HepG2 (cell line): ENCODE results near the gene CHN2. TPM values are rescaled to one million over a fixed set of nuclear protein-coding genes. Genes with fewer than 3 reads are reported as not detected.

Experiments used
- ATAC-seq: fragments of 200-7000 bp; cut with Tn5 transposase; 3 replicates; pipeline ENCODE4 v1.9.1; 2020; ENCODE audit warnings: mild to moderate bottlenecking, moderate library complexity
- BruUV-seq: library from RNA; stranded (reverse); fragments of 400-500 nt; replicated peaks from 2 replicates; lab custom pipeline; 2021; lab: Mats Ljungman, UMichigan
- CTCF ChIA-PET: fragments of 300-600 bp; formaldehyde crosslinking; extraction: SDS; loops from one replicate; lab custom pipeline; 2021; ENCODE audit warnings: low total read pairs, inconsistent platforms, low intra/inter-chr PET ratio; lab: Yijun Ruan, JAX
- POLR2A ChIA-PET: fragments of 350-600 bp; sonication (Branson Sonifier 250); formaldehyde crosslinking; loops from one replicate; lab custom pipeline; 2020; ENCODE audit warnings: antibody characterized with exemption, inconsistent platforms; lab: Yijun Ruan, JAX
- DNase-seq: peaks from one replicate; pipeline ENCODE4 v3.0.0-alpha.2; 2015; ENCODE audit warnings: low spot score
- FAIRE-seq: peaks from 3 replicates; lab custom pipeline; 2011; peaks lifted over from hg19 to GRCh38; lab: Jason Lieb, UNC
- H2AFZ ChIP-seq: one replicate; pipeline ENCODE4 v1.6.1; 2011; ENCODE audit warnings: low read length, inconsistent platforms
- H3K27ac ChIP-seq: fragments of 300-600 bp; 3 replicates; pipeline ENCODE4 v1.8.0; 2011; ENCODE audit warnings: mixed run types, mild to moderate bottlenecking, mixed read lengths, low read length, inconsistent platforms; ENCODE audit not compliant: insufficient read depth; ENCODE audit errors: extremely low read length
- H3K27me3 ChIP-seq, 2 experiments: fragments of 200-600 bp in 1 of 2; 2 replicates in 1 of 2; 3 replicates in 1 of 2; pipeline versions ENCODE4 v1.6.0 to v1.8.0; 2011; ENCODE audit warnings: low read length in 2 of 2, mild to moderate bottlenecking in 2 of 2, moderate library complexity in 2 of 2, inconsistent platforms in 1 of 2; ENCODE audit not compliant: insufficient read depth in 2 of 2, control insufficient read depth in 1 of 2
- H3K36me3 ChIP-seq, 2 experiments: fragments of 200-600 bp in 1 of 2; replicated peaks in 1 of 2; 2 replicates in 1 of 2; 3 replicates in 1 of 2; pipeline versions ENCODE4 v1.5.1 to v1.8.0; 2011; ENCODE audit warnings: low read length in 2 of 2, inconsistent platforms in 1 of 2; ENCODE audit not compliant: insufficient read depth in 2 of 2, control insufficient read depth in 1 of 2
- H3K4me1 ChIP-seq: 2 replicates; pipeline ENCODE4 v1.5.1; 2012; ENCODE audit warnings: low read length, inconsistent platforms; ENCODE audit not compliant: insufficient read depth
- H3K4me2 ChIP-seq: 2 replicates; pipeline ENCODE4 v1.6.0; 2011; ENCODE audit warnings: low read depth, low read length, inconsistent platforms
- H3K4me3 ChIP-seq, 3 experiments: fragments of 200-600 bp in 1 of 3; sonication (generic), shearing (Covaris generic) in 1 of 3; replicated peaks in 1 of 3; 2 replicates each; pipeline ENCODE4 v1.5.1; 2011 to 2016; ENCODE audit warnings: low read length in 3 of 3, inconsistent platforms in 2 of 3, low read depth in 2 of 3, mild to moderate bottlenecking in 2 of 3, control low read depth in 1 of 3, mixed read lengths in 1 of 3; ENCODE audit not compliant: insufficient read depth in 1 of 3
- H3K79me2 ChIP-seq: one replicate; pipeline ENCODE4 v1.6.1; 2011; ENCODE audit warnings: low read length, inconsistent platforms; ENCODE audit not compliant: insufficient read depth
- H3K9ac ChIP-seq: 2 replicates; pipeline ENCODE4 v1.6.0; 2011; ENCODE audit warnings: mild to moderate bottlenecking, low read depth, low read length, inconsistent platforms; ENCODE audit not compliant: insufficient read depth
- H3K9me3 ChIP-seq: 2 replicates; pipeline ENCODE4 v1.5.1; 2012; ENCODE audit warnings: mild to moderate bottlenecking, low read length
- H4K20me1 ChIP-seq: 2 replicates; pipeline ENCODE4 v1.6.0; 2011; ENCODE audit warnings: inconsistent platforms, mild to moderate bottlenecking, low read length, moderate library complexity; ENCODE audit not compliant: insufficient read depth
- CAMTA2 ChIP-seq: sonication (generic); formaldehyde crosslinking; IDR thresholded peaks from 2 replicates; pipeline ENCODE4 v1.4.0; 2020; ENCODE audit warnings: mild to moderate bottlenecking, missing genetic modification reagents, borderline replicate concordance
- EZH2 ChIP-seq: conservative IDR thresholded peaks from 2 replicates; pipeline ENCODE4 v1.6.1; 2012; ENCODE audit warnings: mild to moderate bottlenecking, low read depth, low read length, moderate library complexity
- GATAD2A ChIP-seq: IDR thresholded peaks from 2 replicates; pipeline ENCODE4 v1.6.1; 2016
- HOXA9 ChIP-seq: sonication (generic); formaldehyde crosslinking; IDR thresholded peaks from 2 replicates; pipeline ENCODE4 v1.8.1; 2022; ENCODE audit warnings: missing genetic modification reagents, mild to moderate bottlenecking, moderate library complexity, borderline replicate concordance
- KAT2B ChIP-seq: fragments of 150-350 bp; IDR thresholded peaks from 2 replicates; pipeline ENCODE4 v1.6.1; 2014; ENCODE audit warnings: low read depth, low read length, borderline replicate concordance
- KDM6A ChIP-seq: IDR thresholded peaks from 2 replicates; pipeline ENCODE4 v1.6.1; 2016; ENCODE audit warnings: low read depth
- NBN ChIP-seq: fragments of 450-650 bp; conservative IDR thresholded peaks from 2 replicates; pipeline ENCODE4 v1.6.1; 2017
- NFKBIZ ChIP-seq: IDR thresholded peaks from 2 replicates; pipeline ENCODE4 v1.6.1; 2018; ENCODE audit warnings: missing genetic modification reagents, missing compliant biosample characterization
- RARA ChIP-seq: IDR thresholded peaks from 2 replicates; pipeline ENCODE4 v1.6.1; 2016; ENCODE audit warnings: missing genetic modification reagents, missing compliant biosample characterization
- RCOR2 ChIP-seq: IDR thresholded peaks from 2 replicates; pipeline ENCODE4 v1.6.1; 2016; ENCODE audit warnings: missing biosample characterization, missing genetic modification reagents
- SATB2 ChIP-seq: sonication (generic); formaldehyde crosslinking; IDR thresholded peaks from 2 replicates; pipeline ENCODE4 v1.5.0; 2020; ENCODE audit warnings: missing genetic modification reagents
- THAP8 ChIP-seq: sonication (generic); formaldehyde crosslinking; IDR thresholded peaks from 2 replicates; pipeline ENCODE4 v1.5.1; 2020; ENCODE audit warnings: missing genetic modification reagents, mild to moderate bottlenecking, borderline replicate concordance
- ZFP37 ChIP-seq: sonication (generic); formaldehyde crosslinking; IDR thresholded peaks from 2 replicates; pipeline ENCODE4 v1.4.0; 2020; ENCODE audit warnings: missing genetic modification reagents, borderline replicate concordance
- ZFP90 ChIP-seq: sonication (generic); formaldehyde crosslinking; IDR thresholded peaks from 2 replicates; pipeline ENCODE4 v1.8.0; 2022; ENCODE audit warnings: missing genetic modification reagents, mild to moderate bottlenecking, inconsistent platforms, borderline replicate concordance
- ZNF512 ChIP-seq: sonication (generic); formaldehyde crosslinking; IDR thresholded peaks from 2 replicates; pipeline ENCODE4 v1.4.0; 2020; ENCODE audit warnings: mild to moderate bottlenecking, missing genetic modification reagents
- ZNF567 ChIP-seq: sonication (generic); formaldehyde crosslinking; IDR thresholded peaks from 2 replicates; pipeline ENCODE4 v1.8.1; 2023; ENCODE audit warnings: mild to moderate bottlenecking, missing genetic modification reagents, borderline replicate concordance
- ZNF609 ChIP-seq: sonication (generic); formaldehyde crosslinking; IDR thresholded peaks from 2 replicates; pipeline ENCODE4 v1.4.0; 2020; ENCODE audit warnings: mild to moderate bottlenecking, missing genetic modification reagents, borderline replicate concordance
- ZNF720 ChIP-seq: sonication (generic); formaldehyde crosslinking; IDR thresholded peaks from 2 replicates; pipeline ENCODE4 v1.4.0; 2020; ENCODE audit warnings: missing genetic modification reagents
- WGBS: methylation state at CpG from one replicate; pipeline ENCODE4 v1.1.6; 2017; ENCODE audit warnings: low lambda C conversion rate; 5-methylcytosine and 5-hydroxymethylcytosine counted together
- in situ Hi-C: cut with HindIII; loops from 2 replicates; pipeline ENCODE4 v1.10.0; 2017; ENCODE audit warnings: low pct_unique_long_range_greater_than_20kb; ENCODE audit not compliant: extremely low pct_ligation_motif_present
- intact Hi-C: fragments of 100-400 bp; cut with micrococcal nuclease; formaldehyde crosslinking; loops from one replicate; pipeline ENCODE4 v1.10.0; 2022; ENCODE audit not compliant: unreplicated experiment
- polyA plus RNA-seq, 8 experiments: library from polyadenylated mRNA; depleted of rRNA in 3 of 8; stranded (reverse) in 7 of 8; unstranded in 1 of 8; fragments of >200 nt; fragmentation: Illumina TruSeq in 4 of 8; extraction: Trizol in 4 of 8; gene quantifications; 2 replicates each; pipeline versions ENCODE4 v1.2.1 to v1.2.3, GENCODE V29; 2011 to 2016; ENCODE audit warnings: low read depth in 4 of 8, missing spikeins in 1 of 8, mixed read lengths in 1 of 8; ENCODE audit not compliant: insufficient read depth in 1 of 8
- total RNA-seq, 5 experiments: library from RNA; depleted of rRNA; stranded (reverse); fragments of >200 nt; fragmentation: Illumina TruSeq; extraction: Trizol; gene quantifications; 2 replicates each; pipeline ENCODE4 v1.2.3, GENCODE V29; 2016; ENCODE audit warnings: low read depth in 1 of 5

Gene CHN2
- total and polyA plus RNA-seq, 2 of the 13 experiments (the other 11 are each of a cell fraction or from before 2014, with no cell fraction given) = 23.5 to 30.5 TPM

- CTCF ChIA-PET = no interaction called here
- no peak for FAIRE-seq
- Histone ChIP-seq H3K27me3 (no peaks in the 10 kb centered on the region), H3K4me1 (peaks cover 25% of the 10 kb centered on the region), H3K4me3 (no peak overlapping the region), H3K9me3 (no peaks in the 10 kb centered on the region), H3K27ac (no peak overlapping the region), H3K79me2 (no peaks in the 10 kb centered on the region)
- 80% methylated on average over 7 of the region's 7 CpGs for WGBS
- TF ChIP-seq KDM6A (CRISPR knock-in tag) (no peak), NFKBIZ (CRISPR knock-in tag) (no peak), NBN (no peak), ZNF609 (CRISPR knock-in tag) (no peak), GATAD2A (no peak), ZFP90 (CRISPR knock-in tag) (no peak), RCOR2 (CRISPR knock-in tag) (no peak), ZNF512 (no peak), ZNF567 (CRISPR knock-in tag) (no peak), ZFP37 (CRISPR knock-in tag) (no peak), CAMTA2 (CRISPR knock-in tag) (no peak), HOXA9 (CRISPR knock-in tag) (no peak), EZH2 (no peak), SATB2 (CRISPR knock-in tag) (no peak), KAT2B (no peak), THAP8 (CRISPR knock-in tag) (no peak), ZNF720 (CRISPR knock-in tag) (no peak), RARA (CRISPR knock-in tag) (no peak)
- TF ChIP-seq, all 625 proteins: peak for 0
- Histone ChIP-seq H3K4me2 (no peak overlapping the region), H3K36me3 (peaks cover 6 to 9% of the 10 kb centered on the region in 2 experiments; a peak in 3 of 5 replicates), H3K9ac (no peak overlapping the region), H4K20me1 (no peaks in the 10 kb centered on the region), H2AFZ (no peak overlapping the region)
- intact Hi-C loops = no loop called here
- in situ Hi-C loops = no loop called here
- no TSS peak for BruUV-seq
- DNase-seq (no peak), ATAC-seq (no peak)
- POLR2A ChIA-PET = interaction anchor here (1.6 kb wide), 1 partner anchor 9 kb away, joined by 4 read pairs; no protein-coding TSS in a partner anchor
These were observed 264.4 kb downstream of the CHN2 start for GRCh38 chr7:29458933-29459332.
